ENCODE data around the gene CALD1.
A peak's percentile ranks its signal among the peaks of the same experiment; 100 is the strongest.

The CALD1 gene

DNA sequence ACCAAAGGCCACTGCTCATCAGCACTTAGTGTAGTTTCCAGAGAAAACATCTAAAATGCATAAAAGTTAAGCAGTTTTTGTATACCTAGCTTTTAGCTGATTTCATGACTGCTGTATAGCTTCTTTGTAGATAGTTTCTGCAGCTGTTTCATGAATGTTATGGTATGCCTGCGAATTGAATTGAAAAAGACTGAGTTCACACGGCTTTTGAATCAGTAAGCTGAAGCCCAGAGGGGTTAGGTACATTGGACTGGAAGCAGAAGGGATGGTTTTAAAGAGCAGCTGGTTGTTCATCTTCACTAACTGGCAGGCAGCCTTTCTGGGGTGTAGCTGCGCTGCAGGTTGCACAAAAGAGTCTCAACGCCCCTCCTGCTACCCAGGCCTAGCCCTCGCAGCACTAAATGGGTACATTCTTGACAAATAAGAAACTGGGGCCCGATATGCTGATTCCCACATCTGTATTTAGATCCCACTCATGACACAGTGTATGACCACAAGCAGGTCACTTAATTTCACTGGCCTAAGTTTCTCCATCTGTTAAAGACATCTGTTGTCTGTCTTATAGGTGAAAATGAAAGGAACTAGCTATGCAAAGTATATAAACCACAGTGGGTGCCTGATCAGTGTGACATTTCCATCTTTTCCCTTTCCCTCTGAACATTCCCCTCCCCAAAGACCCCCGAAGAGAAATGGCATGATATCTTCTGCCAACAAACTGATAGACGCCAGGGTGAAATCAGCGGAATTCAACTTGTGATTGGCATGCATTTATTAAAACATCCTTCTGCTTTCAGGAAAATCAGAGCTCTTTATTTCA lies 120.9 kb downstream of the CALD1 start:
- H3K27me3 Mint-ChIP-seq (ENCODE audit: low read depth): no peaks in the 10 kb centered on the region
- H3K4me3 Mint-ChIP-seq: no peak overlapping the region
- no peak for TF ChIP-seq CTCF (IDR thresholded peaks at IDR 0.05; ENCODE audit: unreplicated experiment in 3 of 3)
- H3K36me3 Mint-ChIP-seq (ENCODE audit: low read depth): peaks cover 51% of the 10 kb centered on the region
- H3K4me1 Mint-ChIP-seq: peaks cover 42% of the 10 kb centered on the region
- peaks cover 11% of the 10 kb centered on the region for H3K9me3 Mint-ChIP-seq
- peak overlapping the region in 1 of 3 experiments; percentile 48 for H3K27ac Mint-ChIP-seq

- H3K9me3 Mint-ChIP-seq: peaks cover 2% of the 10 kb centered on the region
- no peak overlapping the region for H3K4me3 Mint-ChIP-seq
- TF ChIP-seq CTCF (IDR thresholded peaks at IDR 0.05; ENCODE audit: unreplicated experiment in 3 of 3): no peak
- H3K36me3 Mint-ChIP-seq (ENCODE audit: low read depth): peaks cover 41% of the 10 kb centered on the region
- peaks cover 34% of the 10 kb centered on the region for H3K4me1 Mint-ChIP-seq
- H3K27ac Mint-ChIP-seq: peak overlapping the region in 2 of 3 experiments; percentile 48 to 60
- H3K27me3 Mint-ChIP-seq (ENCODE audit: low read depth): no peaks in the 10 kb centered on the region
These were observed 122.1 kb downstream of the CALD1 start for GRCh38 chr7:134901389-134902020.

DNA sequence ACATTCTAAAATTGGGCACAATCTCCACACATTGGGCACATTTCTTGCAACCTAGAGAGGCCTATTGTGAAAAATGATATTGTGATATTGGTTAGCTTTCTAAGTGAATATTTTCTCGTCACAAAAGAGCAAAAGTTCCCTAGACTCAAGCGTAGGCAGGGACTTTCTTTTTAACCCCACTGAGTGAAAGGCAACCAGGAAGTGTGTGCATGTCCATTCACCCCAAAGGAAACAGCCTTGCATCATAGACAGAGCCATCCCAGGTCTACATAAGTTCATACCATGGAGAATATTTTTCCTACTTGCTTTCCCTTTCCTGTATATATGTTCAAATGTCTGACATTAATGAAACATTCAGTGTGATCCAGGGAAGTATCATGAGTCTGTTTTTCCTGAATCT lies 122.6 kb downstream of the CALD1 start:
- H3K4me1 Mint-ChIP-seq: peaks cover 36% of the 10 kb centered on the region
- H3K27ac Mint-ChIP-seq: peak overlapping the region in 1 of 3 experiments; percentile 60
- no peaks in the 10 kb centered on the region for H3K9me3 Mint-ChIP-seq
- no peak overlapping the region for H3K4me3 Mint-ChIP-seq
- TF ChIP-seq CTCF (IDR thresholded peaks at IDR 0.05; ENCODE audit: unreplicated experiment in 3 of 3): no peak
- H3K36me3 Mint-ChIP-seq (ENCODE audit: low read depth): peaks cover 35% of the 10 kb centered on the region
- no peaks in the 10 kb centered on the region for H3K27me3 Mint-ChIP-seq (ENCODE audit: low read depth)

GRCh38 chr7:134903073-134903790 lies 123.8 kb downstream of the CALD1 start:
- Mint-ChIP-seq H3K36me3 (ENCODE audit: low read depth) (peaks cover 32% of the 10 kb centered on the region), H3K27me3 (ENCODE audit: low read depth) (no peaks in the 10 kb centered on the region), H3K4me1 (peaks cover 42% of the 10 kb centered on the region), H3K9me3 (no peaks in the 10 kb centered on the region), H3K27ac (peak overlapping the region in 1 of 3 experiments; percentile 21), H3K4me3 (no peak overlapping the region)
- TF ChIP-seq CTCF (IDR thresholded peaks at IDR 0.05; ENCODE audit: unreplicated experiment in 3 of 3): no peak

DNA sequence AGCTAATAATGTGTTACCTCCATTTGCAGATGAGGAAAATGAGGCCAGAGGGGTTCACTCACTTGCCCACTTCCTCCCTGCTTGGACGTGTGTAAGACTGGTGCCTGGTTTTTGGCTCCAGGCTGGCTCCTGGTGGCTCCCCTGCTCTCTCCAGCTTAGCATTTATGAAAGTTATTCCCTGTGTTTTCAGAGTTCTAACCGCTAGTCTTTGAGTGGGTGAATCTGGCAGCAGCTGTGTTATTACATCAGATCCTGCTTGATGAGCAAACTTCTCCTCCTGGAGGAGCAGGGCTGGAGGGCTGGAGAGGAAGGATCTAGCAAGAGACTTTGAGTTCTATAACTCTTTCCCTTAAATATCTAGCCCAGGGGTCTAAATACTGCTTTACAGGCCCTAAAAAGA lies 125.9 kb downstream of the CALD1 start:
- H3K27me3 Mint-ChIP-seq (ENCODE audit: low read depth): no peaks in the 10 kb centered on the region
- peaks cover 43% of the 10 kb centered on the region for H3K4me1 Mint-ChIP-seq
- H3K4me3 Mint-ChIP-seq: no peak overlapping the region
- H3K9me3 Mint-ChIP-seq: no peaks in the 10 kb centered on the region
- no peak for TF ChIP-seq CTCF (IDR thresholded peaks at IDR 0.05; ENCODE audit: unreplicated experiment in 3 of 3)
- H3K36me3 Mint-ChIP-seq (ENCODE audit: low read depth): peaks cover 23% of the 10 kb centered on the region
- peak overlapping the region; percentile 43 to 83 (median 60) for H3K27ac Mint-ChIP-seq
